ENCODE results near the gene IKZF1. TPM values are rescaled to one million over a fixed set of nuclear protein-coding genes. Genes with fewer than 3 reads are reported as not detected.

The IKZF1 gene
- polyA plus RNA-seq, 4 donors: 1.3 to 1.9 (median 1.5) TPM

- DNase-seq (ENCODE audit: low read depth in 4 of 4, low spot score in 3 of 4): no peak
These were observed 126.8 kb downstream of the IKZF1 start for GRCh38 chr7:50431316-50431715.

- DNase-seq (ENCODE audit: low read depth in 4 of 4, low spot score in 3 of 4): no peak
These were observed 127.3 kb downstream of the IKZF1 start for GRCh38 chr7:50431722-50432305.

DNA sequence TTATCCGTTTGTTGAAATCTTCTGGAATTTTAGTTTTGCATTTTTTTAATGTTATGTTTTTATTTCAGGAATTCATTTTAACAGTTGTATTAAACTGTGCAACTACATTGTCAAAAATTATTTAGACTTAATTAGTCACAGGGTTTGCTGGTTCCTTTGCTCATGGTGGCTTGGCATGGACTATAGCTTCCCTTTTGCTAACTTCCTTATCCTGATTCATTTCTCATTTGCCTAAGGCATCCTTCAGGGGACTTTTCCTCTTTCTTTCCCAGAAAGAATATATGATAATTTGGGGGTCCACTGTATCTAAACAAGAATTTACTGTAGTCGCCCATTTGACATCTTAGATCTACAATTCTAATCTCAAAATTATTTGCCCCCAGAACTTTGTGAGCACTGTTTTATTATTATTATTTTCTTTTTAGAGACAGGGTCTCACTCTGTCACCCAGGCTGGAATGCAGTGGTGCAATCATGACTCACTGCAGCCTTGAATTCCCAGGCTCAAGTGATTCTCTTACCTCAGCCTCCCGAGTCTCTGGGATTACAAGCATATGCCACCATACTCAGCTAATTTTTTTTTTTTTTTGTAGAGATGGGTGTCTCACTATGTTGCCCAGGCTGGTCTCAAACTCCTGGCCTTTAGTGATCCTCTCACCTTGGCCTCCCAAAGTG lies 131.8 kb downstream of the IKZF1 start:
- DNase-seq (ENCODE audit: low read depth in 4 of 4, low spot score in 3 of 4): no peak

DNA sequence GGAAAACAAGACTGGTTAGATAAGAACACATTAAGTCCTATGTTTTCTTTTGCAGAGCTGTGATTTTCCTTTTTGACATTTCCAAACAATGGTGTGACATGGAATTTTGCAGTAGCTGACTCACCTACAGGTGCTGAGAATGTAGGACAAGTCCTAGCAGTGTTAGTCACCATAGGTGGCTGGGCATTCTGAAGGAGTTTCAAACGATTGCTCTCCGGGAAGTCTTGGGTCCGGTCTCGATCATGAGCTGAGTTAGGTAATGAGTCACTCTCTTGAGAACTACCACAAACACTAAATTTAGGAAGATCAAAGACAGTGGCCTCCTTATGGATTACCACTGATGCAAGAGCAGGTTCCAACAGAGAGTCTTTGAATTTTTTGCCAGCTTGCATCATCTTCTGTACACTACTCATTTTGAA lies 142.0 kb downstream of the IKZF1 start:
- DNase-seq (ENCODE audit: low read depth in 4 of 4, low spot score in 3 of 4): no peak

DNA sequence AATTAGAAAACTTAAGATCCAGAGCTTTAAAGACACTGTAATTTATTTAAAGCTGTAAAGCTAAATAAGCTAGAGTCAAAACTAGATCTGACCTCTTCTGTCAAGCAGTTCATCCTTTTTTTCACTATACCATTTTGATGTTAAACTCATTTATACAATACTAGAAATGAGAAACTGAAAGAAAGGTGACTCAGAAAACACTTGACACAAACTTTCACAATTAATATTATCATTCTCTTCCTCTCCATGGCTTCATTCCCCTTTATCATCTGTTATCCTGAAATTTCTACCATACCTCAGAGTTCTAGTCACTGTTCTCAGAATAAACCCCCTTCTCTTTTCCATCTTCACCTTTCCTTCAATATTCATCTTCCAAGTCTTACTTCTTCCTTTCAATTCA lies 144.3 kb downstream of the IKZF1 start:
- DNase-seq (ENCODE audit: low read depth in 4 of 4, low spot score in 3 of 4): no peak

- DNase-seq (ENCODE audit: low read depth in 4 of 4, low spot score in 3 of 4): no peak
These were observed 145.0 kb downstream of the IKZF1 start for GRCh38 chr7:50449501-50449880.

- DNase-seq (ENCODE audit: low read depth in 4 of 4, low spot score in 3 of 4): peak in 3 of 4 donors; percentile 40 to 47 (median 41)
These were observed 145.5 kb downstream of the IKZF1 start, which contains the start of gene FIGNL1 for GRCh38 chr7:50449881-50450589. FIGNL1 (minus strand) TSS chr7:50450350; CDS start chr7:50447287, 3,063 bp downstream.

GRCh38 chr7:50450590-50451032 lies 146.1 kb downstream of the IKZF1 start:
- peak in 1 of 4 donors; percentile 20 for DNase-seq (ENCODE audit: low read depth in 4 of 4, low spot score in 3 of 4)

Other genes starting within 250 kb of the IKZF1 start
- gene ZPBP, start 211.5 kb upstream of the IKZF1 start, polyA plus RNA-seq (ENCODE audit: insufficient read length in 4 of 4): under 1 TPM; 0.21 to 0.53 (median 0.25) TPM
- 10 to 100 TPM; 25.0 to 31.0 (median 29.4) TPM for gene FIGNL1, start 145.6 kb downstream of the IKZF1 start, polyA plus RNA-seq (ENCODE audit: insufficient read length in 4 of 4)

All from right renal pelvis (tissue), 4 donors.